Hematopoietic multipotent progenitor cell treated with erythropoietin and hydrocortisone succinate and interleukin-3 and kit ligand, for 8 days (in vitro differentiated cells): ENCODE results near the gene ZNF559.

Source experiments
- DNase-seq: peaks from one replicate; pipeline ENCODE4 v3.0.0-alpha.2; 2015

ZNF559 gene

DNA sequence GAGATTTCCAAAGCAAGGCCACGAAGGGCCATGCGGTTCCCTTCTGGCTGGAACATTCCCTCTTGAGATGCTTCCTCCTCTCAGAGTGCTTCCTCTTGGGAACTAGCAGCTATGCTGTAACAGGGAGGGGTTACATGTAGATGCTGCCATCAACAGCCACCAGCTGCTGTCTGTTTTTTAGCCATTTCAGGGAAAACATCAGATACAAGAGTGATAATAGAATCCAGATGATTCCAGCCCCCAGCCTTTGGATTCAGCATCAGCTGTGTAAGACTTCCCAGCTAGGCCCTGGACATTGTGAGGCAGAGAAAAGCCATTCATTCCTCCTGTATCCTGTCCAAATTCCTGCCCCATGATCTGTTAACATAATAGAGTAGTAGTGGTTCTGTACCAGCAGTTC, 30.7 kb downstream of the ZNF559 start:
- no peak for DNase-seq

DNA sequence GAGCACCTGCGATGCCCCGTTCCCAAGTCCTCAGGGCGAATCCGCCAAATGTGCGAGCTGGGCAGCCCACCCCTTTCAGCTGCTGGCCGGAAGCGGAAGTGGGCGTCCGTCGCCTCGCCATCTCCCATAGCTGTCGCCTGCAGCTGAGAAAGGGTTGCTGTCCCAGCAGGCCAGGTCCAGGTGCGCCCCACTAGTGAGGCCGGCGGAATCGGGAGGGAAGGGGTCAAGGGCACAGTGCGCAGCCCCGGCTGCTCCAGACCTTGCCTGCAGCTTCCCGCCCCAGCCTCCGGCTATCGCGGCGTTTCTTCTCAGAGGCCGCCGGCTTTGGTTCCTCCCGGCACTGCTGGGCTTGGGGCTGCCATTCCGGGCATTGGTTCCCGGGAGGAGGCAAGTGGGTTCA, 38.9 kb downstream of the ZNF559 start, which contains the start of gene ZNF177:
Gene ZNF177 (plus strand): TSS at position 109 of the 400 bp plus-strand sequence. CDS start 15,299 bp downstream, outside the sequence.
- DNase-seq = no peak

DNA sequence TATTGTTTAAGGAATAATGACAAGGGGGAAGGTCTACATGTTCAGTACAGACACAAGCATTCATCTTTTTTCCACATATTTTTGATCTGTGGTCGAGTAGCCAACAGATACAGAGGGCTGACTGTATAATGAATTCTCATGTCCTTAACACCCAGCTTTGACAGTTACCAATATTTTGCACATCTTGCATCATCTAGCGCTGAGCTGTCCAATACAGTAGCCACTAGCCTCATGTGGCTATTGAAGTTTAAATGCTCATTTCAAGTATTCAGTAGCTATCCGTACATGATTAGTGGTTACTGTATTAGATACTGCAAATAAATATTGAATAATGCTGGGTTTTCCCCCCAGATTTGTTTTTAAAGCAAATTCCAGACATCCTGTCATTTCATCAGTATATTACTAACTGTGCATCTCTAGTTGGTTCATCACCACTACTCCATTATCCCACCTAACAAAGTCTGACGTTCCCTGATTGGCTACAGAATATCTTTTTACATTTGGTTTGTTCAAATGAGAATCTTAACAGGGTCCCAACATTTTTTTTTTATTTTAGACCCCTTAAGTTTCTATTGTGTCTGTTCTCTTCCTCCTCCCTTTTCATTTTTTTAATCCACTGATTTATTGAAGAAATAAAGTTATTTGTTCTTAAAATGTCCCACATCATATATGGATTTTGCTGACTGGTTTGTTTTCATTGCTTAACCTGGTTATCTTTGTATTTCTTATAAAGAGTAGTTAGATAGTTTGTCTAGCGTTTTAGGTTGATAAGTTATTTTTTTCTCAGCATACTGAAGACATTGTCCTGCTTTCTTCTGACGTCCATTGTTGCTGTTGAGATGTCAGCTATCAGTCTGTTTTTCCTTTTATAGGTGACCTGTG, 47.0 kb downstream of the ZNF559 start:
- DNase-seq = no peak

DNA sequence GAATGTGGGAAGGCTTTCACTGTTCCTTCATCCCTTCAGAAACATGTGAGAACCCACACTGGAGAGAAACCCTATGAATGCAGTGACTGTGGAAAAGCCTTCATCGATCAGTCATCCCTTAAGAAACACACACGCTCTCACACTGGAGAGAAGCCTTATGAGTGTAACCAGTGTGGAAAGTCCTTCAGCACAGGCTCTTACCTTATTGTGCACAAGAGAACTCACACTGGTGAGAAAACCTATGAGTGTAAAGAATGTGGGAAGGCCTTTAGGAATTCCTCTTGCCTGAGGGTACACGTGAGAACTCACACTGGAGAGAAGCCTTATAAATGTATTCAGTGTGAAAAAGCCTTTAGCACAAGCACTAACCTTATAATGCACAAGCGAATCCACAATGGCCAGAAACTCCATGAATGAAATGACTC, 57.4 kb downstream of the ZNF559 start:
- DNase-seq = no peak
